Heart right ventricle (tissue), 16 donors: ENCODE data around the gene ALPL. TPM values are rescaled to one million over a fixed set of nuclear protein-coding genes. Genes with fewer than 3 reads are reported as not detected.

Experiments used
- ATAC-seq, 8 donors: fragments of 200-7000 bp; cut with Tn5 transposase; one replicate each; pipeline ENCODE4 v1.9.1; 2020; ENCODE audit warnings: mild to moderate bottlenecking in 8 of 8, moderate library complexity in 8 of 8, moderate number of reproducible peaks in 1 of 8
- DNase-seq, 2 donors: peaks; one replicate each; pipeline ENCODE4 v3.0.0-alpha.2; 2020
- H3K27ac ChIP-seq, 10 donors: fragments of 200-600 bp; sonication (generic) in 2 of 10; one replicate each; pipeline versions ENCODE4 v1.5.0 to v1.8.0; 2020 to 2022; ENCODE audit warnings: mild to moderate bottlenecking in 3 of 10
- H3K27me3 ChIP-seq, 7 donors: fragments of 200-600 bp; one replicate each; pipeline ENCODE4 v1.8.0; 2021 to 2022; ENCODE audit warnings: mild to moderate bottlenecking in 2 of 7
- H3K36me3 ChIP-seq, 9 donors: fragments of 200-600 bp; sonication (generic) in 1 of 9; one replicate each; pipeline versions ENCODE4 v1.5.0 to v1.8.0; 2020 to 2022; ENCODE audit warnings: mild to moderate bottlenecking in 2 of 9
- H3K4me1 ChIP-seq, 9 donors: fragments of 200-600 bp; sonication (generic) in 1 of 9; one replicate each; pipeline versions ENCODE4 v1.5.0 to v1.8.0; 2020 to 2022; ENCODE audit warnings: mild to moderate bottlenecking in 4 of 9
- H3K4me3 ChIP-seq, 10 donors: fragments of 200-600 bp; sonication (generic) in 2 of 10; one replicate each; pipeline versions ENCODE4 v1.5.0 to v1.8.0; 2020 to 2022; ENCODE audit warnings: mild to moderate bottlenecking in 7 of 10, moderate library complexity in 2 of 10
- H3K9me3 ChIP-seq, 11 donors: fragments of 200-600 bp in 10 of 11; sonication (generic) in 2 of 11; one replicate each; pipeline versions ENCODE4 v1.5.0 to v1.8.0; 2013 to 2022; ENCODE audit warnings: mild to moderate bottlenecking in 2 of 11, control low read depth in 1 of 11, moderate library complexity in 1 of 11
- CTCF ChIP-seq, 9 donors: fragments of 200-600 bp; sonication (generic) in 2 of 9; IDR thresholded peaks; one replicate each; pipeline versions ENCODE4 v1.5.0 to v1.8.0; 2021 to 2022; ENCODE audit warnings: antibody characterized with exemption in 9 of 9, mild to moderate bottlenecking in 5 of 9, moderate library complexity in 1 of 9
- WGBS, 2 donors: extraction: QIAGEN DNeasy Blood & Tissue Kit; methylation state at CpG; one replicate each; pipeline ENCODE4 v1.1.7; 2013; ENCODE audit warnings: inconsistent platforms in 1 of 2; 5-methylcytosine and 5-hydroxymethylcytosine counted together
- intact Hi-C, 10 donors: fragments of 100-400 bp; cut with DNase I; formaldehyde crosslinking; loops; one replicate each; pipeline versions ENCODE4 v1.11.1 to v1.14.2; 2022
- polyA plus RNA-seq, 2 donors: library from polyadenylated mRNA; stranded (reverse); fragments of 200-250 nt; gene quantifications; one replicate each; pipeline ENCODE4 v1.2.3, GENCODE V29; 2013
- total RNA-seq, 10 donors: library from RNA; stranded (reverse); fragmentation: NEBNext Ultra II Directional in 3 of 10; extraction: Animal tissue kit (Norgen Biotek cat#: 25700) in 3 of 10; gene quantifications; one replicate each; pipeline versions ENCODE4 v1.2.1 to v1.2.4, GENCODE V29; 2021 to 2023
- donor health status: Arrhythmogenic right ventricular cardiomyopathy.
- donor health status: ischemic (EF 13 %, LVEDD 7.1; RV severe dilation, severe dysfunction).
- donor health status: healthy with polysubstance abuse.
- donor health status: DM: no; HTN: yes; CAD: no.
- donor health status: DM: no; HTN: no; CAD: no.
- donor health status: ischemic (EF 25% LVEDD 6.9; RV normal size, moderate dysfunction).
- donor health status: ischemic (EF 25% LVEDD 5.7; RV mildly dilated, moderate dysfunction).
- donor health status: healthy.
- donor health status: DM: yes; HTN: yes; CAD: no.
- donor health status: Ischemic cardiomyopathy.
- donor health status: ischemic (EF 35%, LVEDD 5.7; RV mildly dilated, moderate dysfunction).
- donor health status: nonischemic (EF 11% LVEDD 7.7; RV severe dilation, severe dysfunction).
- donor health status: DM: yes; HTN: yes; CAD: no.
- donor health status: PGD.
- donor health status: ischemic (EF 29% LVEDD 5.4; RV normal size, mild dysfunction).
- donor health status: nonischemic (EF 23%, LVEDD 6.1; RV moderate dilation, normal function).

The ALPL gene
- total and polyA plus RNA-seq, 12 donors = 7.1 to 21.1 (median 9.3) TPM

GRCh38 chr1:21503706-21504377, 5.4 kb upstream of the ALPL start:
- 60 to 68% methylated on average over 7 of the region's 7 CpGs for WGBS, 2 donors
- H3K27me3 ChIP-seq = peaks cover 0 to 27% (median 14%) of the 10 kb centered on the region in 7 donors
- ATAC-seq (peak in 2 of 8 donors; percentile 19 to 34), DNase-seq (no peak)
- H3K27ac ChIP-seq = no peak overlapping the region
- H3K36me3 ChIP-seq = no peaks in the 10 kb centered on the region
- H3K4me1 ChIP-seq = peaks cover 0 to 12% (median 5%) of the 10 kb centered on the region in 9 donors
- peaks cover 0 to 4% (median 0%) of the 10 kb centered on the region in 11 donors for H3K9me3 ChIP-seq
- intact Hi-C loops = loop anchor here in 1 of 10 donors (10.0 kb wide), 1 partner anchor 151 kb away; no protein-coding TSS in a partner anchor
- H3K4me3 ChIP-seq = no peak overlapping the region
- TF ChIP-seq CTCF (IDR thresholded peaks at IDR 0.05) = no peak

- H3K9me3 ChIP-seq = no peaks in the 10 kb centered on the region
- no peaks in the 10 kb centered on the region for H3K36me3 ChIP-seq
- DNase-seq (no peak), ATAC-seq (no peak)
- H3K4me3 ChIP-seq = no peak overlapping the region
- no peak for TF ChIP-seq CTCF (IDR thresholded peaks at IDR 0.05)
- H3K4me1 ChIP-seq = peaks cover 9 to 37% (median 23%) of the 10 kb centered on the region in 9 donors
- no peak overlapping the region for H3K27ac ChIP-seq
- intact Hi-C loops = loop anchor here in 3 of 10 donors (2.0 to 10.0 kb wide), 4 partner anchors 90 to 152 kb away; no protein-coding TSS in a partner anchor
- WGBS, 2 donors = 62 to 64% methylated on average over 4 of the region's 4 CpGs
- peaks cover 0 to 49% (median 20%) of the 10 kb centered on the region in 7 donors for H3K27me3 ChIP-seq
Measured at GRCh38 chr1:21506804-21507203, 2.4 kb upstream of the ALPL start.

GRCh38 chr1:21507511-21508270, 1.5 kb upstream of the ALPL start:
- 85 to 95% methylated on average over 1 of the region's 1 CpG for WGBS, 2 donors
- Histone ChIP-seq H3K27ac (peak overlapping the region in 1 of 10 donors; percentile 70), H3K4me3 (no peak overlapping the region), H3K27me3 (peaks cover 0 to 49% (median 20%) of the 10 kb centered on the region in 7 donors), H3K9me3 (no peaks in the 10 kb centered on the region), H3K36me3 (no peaks in the 10 kb centered on the region), H3K4me1 (peaks cover 10 to 43% (median 23%) of the 10 kb centered on the region in 9 donors)
- intact Hi-C loops = loop anchor here in 6 of 10 donors (1.0 to 10.0 kb wide), 7 partner anchors 65 to 151 kb away; no protein-coding TSS in a partner anchor
- ATAC-seq (no peak), DNase-seq (no peak)
- no peak for TF ChIP-seq CTCF (IDR thresholded peaks at IDR 0.05)
